Hepatocyte (in vitro differentiated cells): ENCODE data around the gene APOA5. TPM values are rescaled to one million over a fixed set of nuclear protein-coding genes. Genes with fewer than 3 reads are reported as not detected.

Experiments used
- DNase-seq: peaks from one replicate; pipeline ENCODE4 v3.0.0-alpha.2; 2016; ENCODE audit warnings: low spot score
- H2AFZ ChIP-seq: fragments of 200-600 bp; sonication (generic); 2 replicates; pipeline ENCODE4 v1.6.0; 2016; ENCODE audit warnings: antibody characterized with exemption, mild to moderate bottlenecking
- H3K27ac ChIP-seq: fragments of 200-600 bp; sonication (generic); 2 replicates; pipeline ENCODE4 v1.5.1; 2016; ENCODE audit warnings: mild to moderate bottlenecking
- H3K27me3 ChIP-seq: fragments of 200-600 bp; sonication (generic); 2 replicates; pipeline ENCODE4 v1.6.1; 2016
- H3K36me3 ChIP-seq: fragments of 200-600 bp; sonication (generic); replicated peaks from 2 replicates; pipeline ENCODE4 v1.5.1; 2016; ENCODE audit warnings: low read depth; ENCODE audit not compliant: insufficient read depth
- H3K4me1 ChIP-seq: fragments of 200-600 bp; sonication (generic); 2 replicates; pipeline ENCODE4 v1.5.1; 2016; ENCODE audit warnings: mild to moderate bottlenecking, moderate library complexity; ENCODE audit not compliant: insufficient read depth
- H3K4me2 ChIP-seq: fragments of 200-600 bp; sonication (generic); 2 replicates; pipeline ENCODE4 v1.6.0; 2016
- H3K4me3 ChIP-seq: fragments of 200-600 bp; sonication (generic); 2 replicates; pipeline ENCODE4 v1.5.1; 2016; ENCODE audit warnings: mild to moderate bottlenecking
- H3K79me2 ChIP-seq: fragments of 200-600 bp; sonication (generic); 2 replicates; pipeline ENCODE4 v1.6.0; 2017; ENCODE audit warnings: mild to moderate bottlenecking
- H3K9me2 ChIP-seq: fragments of 200-600 bp; sonication (generic); replicated peaks from 2 replicates; pipeline ENCODE4 v1.6.0; 2017; ENCODE audit warnings: mild to moderate bottlenecking; ENCODE audit not compliant: insufficient read depth
- H3K9me3 ChIP-seq: fragments of 200-600 bp; sonication (generic); 2 replicates; pipeline ENCODE4 v1.5.1; 2016; ENCODE audit warnings: low read depth, mild to moderate bottlenecking
- H4K20me1 ChIP-seq: fragments of 200-600 bp; sonication (generic); 2 replicates; pipeline ENCODE4 v1.6.0; 2016; ENCODE audit warnings: mild to moderate bottlenecking; ENCODE audit not compliant: insufficient read depth, poor library complexity, severe bottlenecking
- EZH2 ChIP-seq: fragments of 200-600 bp; sonication (generic); IDR thresholded peaks from 2 replicates; pipeline ENCODE4 v1.6.1; 2016; ENCODE audit warnings: antibody characterized with exemption, mild to moderate bottlenecking, borderline replicate concordance
- EZH2phosphoT487 ChIP-seq: fragments of 200-600 bp; sonication (generic); IDR thresholded peaks from one replicate; pipeline ENCODE4 v1.6.1; 2018; ENCODE audit warnings: antibody characterized with exemption, mild to moderate bottlenecking, low read depth, moderate library complexity; ENCODE audit not compliant: unreplicated experiment, severe bottlenecking
- WGBS: methylation state at CpG from one replicate; pipeline ENCODE4 v1.1.6; 2016; ENCODE audit warnings: low lambda C conversion rate; ENCODE audit errors: missing lambda C conversion rate; 5-methylcytosine and 5-hydroxymethylcytosine counted together
- polyA plus RNA-seq: library from polyadenylated mRNA; unstranded; fragments of >200 nt; fragmentation: Nextera tagmentation; extraction: Ambion mirVana; gene quantifications from 2 replicates; pipeline ENCODE4 v1.2.1, GENCODE V29; 2016
- total RNA-seq: library from RNA; depleted of rRNA; stranded (reverse); fragments of >200 nt; gene quantifications from 2 replicates; pipeline ENCODE4 v1.2.3, GENCODE V29; 2014
- TF ChIP-seq, protein P1 (sequence below): fragments of 200-600 bp; sonication (generic); IDR thresholded peaks from 2 replicates; pipeline ENCODE4 v1.5.1; 2016; ENCODE audit warnings: antibody characterized with exemption, mild to moderate bottlenecking; ENCODE audit not compliant: poor library complexity

Gene APOA5
- total and polyA plus RNA-seq, 2 experiments from 2014 or later = 14.6 to 20.3 TPM

DNA sequence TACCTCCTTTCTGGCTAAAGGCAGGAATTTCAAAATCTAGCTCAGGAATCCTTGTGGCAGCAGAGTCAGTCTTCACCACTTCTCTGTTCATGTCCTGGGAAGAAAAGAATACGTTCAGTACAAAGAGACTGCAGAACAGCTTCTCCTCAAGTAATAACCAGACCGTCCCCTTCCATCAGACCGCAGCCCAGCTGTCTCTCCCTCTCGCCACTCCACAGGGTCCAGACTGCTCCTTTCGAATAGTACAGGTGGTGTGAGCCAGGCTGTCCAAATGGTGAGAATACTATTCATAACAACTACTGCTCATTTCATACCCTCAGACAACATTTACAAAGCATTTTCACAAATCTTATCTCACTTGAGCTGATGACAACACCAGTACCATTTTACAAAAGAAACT is 4.7 kb downstream of the APOA5 start:
- Histone ChIP-seq H3K79me2 (peaks cover 16% of the 10 kb centered on the region), H2AFZ (no peak overlapping the region), H3K9me2 (no peaks in the 10 kb centered on the region), H3K9me3 (no peaks in the 10 kb centered on the region), H3K4me3 (peak overlapping the region; percentile 31), H3K27me3 (no peaks in the 10 kb centered on the region), H3K4me1 (peaks cover 12% of the 10 kb centered on the region), H3K4me2 (peak overlapping the region; percentile 90), H4K20me1 (no peaks in the 10 kb centered on the region), H3K27ac (peak overlapping the region; percentile 92), H3K36me3 (no peaks in the 10 kb centered on the region)
- DNase-seq = no peak
- 63% methylated on average over 5 of the region's 5 CpGs for WGBS
- no peak for TF ChIP-seq EZH2phosphoT487
- TF ChIP-seq, protein P1, sequence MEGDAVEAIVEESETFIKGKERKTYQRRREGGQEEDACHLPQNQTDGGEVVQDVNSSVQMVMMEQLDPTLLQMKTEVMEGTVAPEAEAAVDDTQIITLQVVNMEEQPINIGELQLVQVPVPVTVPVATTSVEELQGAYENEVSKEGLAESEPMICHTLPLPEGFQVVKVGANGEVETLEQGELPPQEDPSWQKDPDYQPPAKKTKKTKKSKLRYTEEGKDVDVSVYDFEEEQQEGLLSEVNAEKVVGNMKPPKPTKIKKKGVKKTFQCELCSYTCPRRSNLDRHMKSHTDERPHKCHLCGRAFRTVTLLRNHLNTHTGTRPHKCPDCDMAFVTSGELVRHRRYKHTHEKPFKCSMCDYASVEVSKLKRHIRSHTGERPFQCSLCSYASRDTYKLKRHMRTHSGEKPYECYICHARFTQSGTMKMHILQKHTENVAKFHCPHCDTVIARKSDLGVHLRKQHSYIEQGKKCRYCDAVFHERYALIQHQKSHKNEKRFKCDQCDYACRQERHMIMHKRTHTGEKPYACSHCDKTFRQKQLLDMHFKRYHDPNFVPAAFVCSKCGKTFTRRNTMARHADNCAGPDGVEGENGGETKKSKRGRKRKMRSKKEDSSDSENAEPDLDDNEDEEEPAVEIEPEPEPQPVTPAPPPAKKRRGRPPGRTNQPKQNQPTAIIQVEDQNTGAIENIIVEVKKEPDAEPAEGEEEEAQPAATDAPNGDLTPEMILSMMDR = no peak
- TF ChIP-seq EZH2 = no peak

DNA sequence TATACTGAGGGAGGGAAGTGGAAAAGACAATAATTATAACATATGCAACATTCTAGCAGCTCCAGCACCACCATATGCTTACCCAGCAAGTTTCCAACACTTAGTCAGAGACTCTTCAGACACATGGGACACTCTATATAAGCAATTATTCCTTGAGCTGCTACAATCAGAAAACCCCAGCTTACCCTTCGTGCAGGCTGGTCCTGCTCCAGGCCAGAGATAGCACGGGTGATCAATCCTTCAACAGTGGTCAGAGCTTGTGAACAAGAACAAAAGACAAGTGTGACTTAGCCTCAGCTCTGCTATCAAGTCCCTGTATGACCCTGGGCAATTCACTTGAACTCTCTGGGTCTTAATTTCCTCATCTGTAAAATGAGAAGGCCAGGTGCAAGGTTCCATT is 5.4 kb downstream of the APOA5 start:
- H3K4me2 ChIP-seq = peak overlapping the region; percentile 90
- 90% methylated on average over 2 of the region's 2 CpGs for WGBS
- H3K4me3 ChIP-seq = no peak overlapping the region
- H2AFZ ChIP-seq = no peak overlapping the region
- H3K36me3 ChIP-seq = no peaks in the 10 kb centered on the region
- TF ChIP-seq EZH2 = no peak
- TF ChIP-seq, protein P1 = no peak
- TF ChIP-seq EZH2phosphoT487 = no peak
- no peaks in the 10 kb centered on the region for H3K27me3 ChIP-seq
- peaks cover 12% of the 10 kb centered on the region for H3K4me1 ChIP-seq
- no peaks in the 10 kb centered on the region for H3K9me3 ChIP-seq
- DNase-seq = no peak
- H3K27ac ChIP-seq = no peak overlapping the region
- peaks cover 16% of the 10 kb centered on the region for H3K79me2 ChIP-seq
- H4K20me1 ChIP-seq = no peaks in the 10 kb centered on the region
- no peaks in the 10 kb centered on the region for H3K9me2 ChIP-seq

DNA sequence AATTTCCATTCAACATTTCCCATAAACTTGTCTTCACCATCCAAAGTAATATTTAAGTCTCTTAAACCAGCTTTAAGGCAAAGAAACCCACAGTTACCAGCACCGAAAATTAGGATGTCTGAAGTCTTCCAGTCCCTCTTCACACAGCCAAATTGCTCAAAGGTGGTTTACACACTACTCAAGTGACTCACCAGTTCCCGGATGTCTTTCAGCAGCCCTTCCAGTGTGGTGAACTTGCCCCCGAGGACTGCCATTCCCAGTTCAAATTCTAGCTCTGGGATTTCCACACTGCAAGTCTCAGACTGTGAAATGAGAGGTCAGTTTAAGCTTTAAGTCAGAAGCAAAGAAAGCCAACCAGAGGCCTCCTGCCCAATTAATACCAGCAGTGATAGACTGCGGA is 9.0 kb downstream of the APOA5 start:
- WGBS = 92% methylated on average over 4 of the region's 4 CpGs
- peaks cover 5% of the 10 kb centered on the region for H3K4me1 ChIP-seq
- no peaks in the 10 kb centered on the region for H4K20me1 ChIP-seq
- no peak for DNase-seq
- peaks cover 16% of the 10 kb centered on the region for H3K79me2 ChIP-seq
- no peak overlapping the region for H3K27ac ChIP-seq
- no peak overlapping the region for H3K4me2 ChIP-seq
- H2AFZ ChIP-seq = no peak overlapping the region
- no peaks in the 10 kb centered on the region for H3K9me2 ChIP-seq
- H3K4me3 ChIP-seq = no peak overlapping the region
- no peaks in the 10 kb centered on the region for H3K36me3 ChIP-seq
- TF ChIP-seq EZH2 = no peak
- TF ChIP-seq EZH2phosphoT487 = no peak
- TF ChIP-seq, protein P1 = no peak
- H3K9me3 ChIP-seq = no peaks in the 10 kb centered on the region
- no peaks in the 10 kb centered on the region for H3K27me3 ChIP-seq

DNA sequence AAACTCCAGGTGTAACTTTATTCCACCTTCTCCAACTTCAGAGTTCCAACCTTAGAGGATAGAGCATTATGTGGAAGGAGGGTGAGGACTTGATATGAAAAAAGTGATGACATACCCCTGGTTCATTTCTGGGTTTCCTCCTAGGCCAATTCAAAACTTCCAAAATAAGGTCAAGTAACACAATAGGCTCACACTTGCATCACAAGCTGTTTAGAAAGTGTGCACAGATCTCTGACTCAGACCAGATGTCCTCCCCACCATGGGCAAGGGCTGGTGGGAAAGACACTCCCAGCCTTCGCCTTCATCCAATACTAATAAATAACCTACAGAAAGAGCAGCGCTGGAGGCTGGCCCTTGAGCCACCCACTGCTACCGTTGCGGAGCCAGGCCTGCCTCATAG is 13.1 kb downstream of the APOA5 start:
- no peak for TF ChIP-seq EZH2
- no peak for TF ChIP-seq EZH2phosphoT487
- TF ChIP-seq, protein P1 = no peak
- Histone ChIP-seq H3K4me3 (no peak overlapping the region), H3K27ac (no peak overlapping the region), H3K4me2 (no peak overlapping the region), H2AFZ (no peak overlapping the region), H4K20me1 (no peaks in the 10 kb centered on the region), H3K36me3 (no peaks in the 10 kb centered on the region), H3K9me3 (no peaks in the 10 kb centered on the region), H3K27me3 (no peaks in the 10 kb centered on the region), H3K79me2 (no peaks in the 10 kb centered on the region), H3K9me2 (no peaks in the 10 kb centered on the region), H3K4me1 (no peaks in the 10 kb centered on the region)
- 99% methylated on average over 4 of the region's 4 CpGs for WGBS
- no peak for DNase-seq
